Right lobe of liver (tissue), 6 donors: ENCODE results near the gene ADAMTS4. TPM values are rescaled to one million over a fixed set of nuclear protein-coding genes. Genes with fewer than 3 reads are reported as not detected.
A peak's percentile ranks its signal among the peaks of the same experiment; 100 is the strongest.

Experiments used
- ATAC-seq, 4 donors: fragments of 200-7000 bp; cut with Tn5 transposase; one replicate each; pipeline ENCODE4 v1.9.1; 2020; ENCODE audit warnings: mild to moderate bottlenecking in 4 of 4, moderate library complexity in 4 of 4
- DNase-seq, 3 donors: peaks; one replicate each; pipeline ENCODE4 v3.0.0-alpha.2; 2020
- H3K27ac ChIP-seq, 3 donors: fragments of 200-600 bp; one replicate each; pipeline ENCODE4 v1.8.0; 2022
- H3K27me3 ChIP-seq, 2 donors: fragments of 200-600 bp; one replicate each; pipeline ENCODE4 v1.8.0; 2022
- H3K36me3 ChIP-seq, 4 donors: fragments of 200-600 bp; sonication (generic) in 1 of 4; one replicate each; pipeline versions ENCODE4 v1.5.1 to v1.8.0; 2017 to 2022; ENCODE audit warnings: control low read depth in 1 of 4
- H3K4me1 ChIP-seq, 4 donors: fragments of 200-600 bp; sonication (generic) in 1 of 4; one replicate each; pipeline versions ENCODE4 v1.5.1 to v1.8.0; 2017 to 2022; ENCODE audit warnings: control low read depth in 1 of 4
- H3K4me3 ChIP-seq, 3 donors: fragments of 200-600 bp; one replicate each; pipeline ENCODE4 v1.8.0; 2022
- H3K9me3 ChIP-seq, 4 donors: fragments of 200-600 bp; sonication (generic) in 1 of 4; one replicate each; pipeline versions ENCODE4 v1.5.1 to v1.8.0; 2017 to 2022; ENCODE audit warnings: control low read depth in 1 of 4
- CTCF ChIP-seq, 4 donors: fragments of 200-600 bp in 3 of 4; fragments of 450-650 bp in 1 of 4; IDR thresholded peaks; one replicate each; pipeline versions ENCODE4 v1.5.1 to v1.8.0; 2016 to 2022; ENCODE audit warnings: antibody characterized with exemption in 4 of 4, mild to moderate bottlenecking in 2 of 4
- POLR2A ChIP-seq: fragments of 450-650 bp; IDR thresholded peaks from one replicate; pipeline ENCODE4 v1.6.1; 2017; ENCODE audit warnings: antibody characterized with exemption, mild to moderate bottlenecking
- WGBS: methylation state at CpG from one replicate; pipeline ENCODE4 v1.1.6; 2018; ENCODE audit warnings: low coverage, low lambda C conversion rate; ENCODE audit not compliant: insufficient coverage; ENCODE audit errors: missing lambda C conversion rate; 5-methylcytosine and 5-hydroxymethylcytosine counted together
- intact Hi-C, 2 donors: fragments of 100-400 bp; cut with DNase I; formaldehyde crosslinking; loops; one replicate each; pipeline versions ENCODE4 v1.11.2 to v1.14.1; 2022
- total RNA-seq, 6 experiments: library from RNA; depleted of rRNA in 2 of 6; stranded (reverse); fragments of >200 nt in 2 of 6; fragmentation: NEBNext Ultra II Directional in 3 of 6; extraction: Animal tissue kit (Norgen Biotek cat#: 25700) in 3 of 6; gene quantifications; one replicate each; pipeline versions ENCODE4 v1.1.0 to v1.2.4, GENCODE V29; 2016 to 2023
- donor health status: DM: no; HTN: yes; CAD: no.
- donor health status: DM: no; HTN: no; CAD: no.
- donor health status: DM: no; HTN: no; CAD: no.
- donor health status: DM: no; HTN: yes; CAD: no.
- donor health status: DM: no; HTN: yes; CAD: no.

The ADAMTS4 gene
- total RNA-seq, 6 experiments from 2014 or later = 0.29 to 11.0 (median 2.1) TPM

GRCh38 chr1:161195171-161195570 is 3.7 kb downstream of the ADAMTS4 start:
- DNase-seq = no peak
- Histone ChIP-seq H3K36me3 (no peaks in the 10 kb centered on the region), H3K27ac (no peak overlapping the region), H3K4me1 (peaks cover 0 to 19% (median 13%) of the 10 kb centered on the region in 4 donors), H3K9me3 (no peaks in the 10 kb centered on the region), H3K4me3 (no peak overlapping the region), H3K27me3 (no peaks in the 10 kb centered on the region)
- WGBS = 61% methylated on average over 2 of the region's 4 CpGs
- TF ChIP-seq CTCF (IDR thresholded peaks at IDR 0.05) (no peak), POLR2A (no peak)
- intact Hi-C loops = loop anchor here (10.0 kb wide), 2 partner anchors 180 to 190 kb away; no protein-coding TSS in a partner anchor
- no peak for ATAC-seq

GRCh38 chr1:161193561-161194235 is 5.2 kb downstream of the ADAMTS4 start:
- Histone ChIP-seq H3K36me3 (no peaks in the 10 kb centered on the region), H3K4me1 (peaks cover 0 to 19% (median 13%) of the 10 kb centered on the region in 4 donors), H3K27me3 (no peaks in the 10 kb centered on the region), H3K9me3 (no peaks in the 10 kb centered on the region), H3K4me3 (peak overlapping the region; percentile 11 to 33 (median 15)), H3K27ac (peak overlapping the region; percentile 33 to 66 (median 55))
- WGBS = 20% methylated on average over 12 of the region's 21 CpGs
- DNase-seq (peak; percentile 90 to 94 (median 91)), ATAC-seq (peak; percentile 86 to 92 (median 90))
- TF ChIP-seq POLR2A = peak; percentile 21
- TF ChIP-seq CTCF (IDR thresholded peaks at IDR 0.05) = peak; percentile 52 to 71 (median 54)
- intact Hi-C loops = loop anchor here (10.0 kb wide), 2 partner anchors 181 to 191 kb away; no protein-coding TSS in a partner anchor

- peak; percentile 64 to 71 (median 66) for ATAC-seq
- H3K27ac ChIP-seq = peak overlapping the region in 2 of 3 donors; percentile 33 to 55
- H3K9me3 ChIP-seq = no peaks in the 10 kb centered on the region
- H3K4me1 ChIP-seq = peaks cover 0 to 19% (median 13%) of the 10 kb centered on the region in 4 donors
- DNase-seq = peak; percentile 50 to 78 (median 59)
- TF ChIP-seq CTCF (IDR thresholded peaks at IDR 0.05) (peak; percentile 73 to 95 (median 88)), POLR2A (no peak)
- intact Hi-C loops = loop anchor here (10.0 kb wide), 2 partner anchors 182 to 192 kb away; no protein-coding TSS in a partner anchor
- H3K4me3 ChIP-seq = peak overlapping the region in 2 of 3 donors; percentile 15 to 33
- H3K36me3 ChIP-seq = no peaks in the 10 kb centered on the region
- H3K27me3 ChIP-seq = no peaks in the 10 kb centered on the region
- 9% methylated on average over 9 of the region's 15 CpGs for WGBS
Observed at GRCh38 chr1:161192476-161193465, 6.1 kb downstream of the ADAMTS4 start.

GRCh38 chr1:161191971-161192370 is 6.9 kb downstream of the ADAMTS4 start:
- H3K9me3 ChIP-seq = no peaks in the 10 kb centered on the region
- ATAC-seq (no peak), DNase-seq (peak in 2 of 3 donors; percentile 13 to 36)
- H3K4me3 ChIP-seq = no peak overlapping the region
- no peaks in the 10 kb centered on the region for H3K27me3 ChIP-seq
- no peak overlapping the region for H3K27ac ChIP-seq
- intact Hi-C loops = loop anchor here (10.0 kb wide), 2 partner anchors 183 to 193 kb away; no protein-coding TSS in a partner anchor
- no peaks in the 10 kb centered on the region for H3K36me3 ChIP-seq
- TF ChIP-seq POLR2A (no peak), CTCF (IDR thresholded peaks at IDR 0.05) (no peak)
- H3K4me1 ChIP-seq = peaks cover 0 to 19% (median 13%) of the 10 kb centered on the region in 4 donors
- WGBS = 36% methylated on average over 2 of the region's 8 CpGs
